Measurements from ENCODE around the gene SULT2B1. TPM values are rescaled to one million over a fixed set of nuclear protein-coding genes. Genes with fewer than 3 reads are reported as not detected.

SULT2B1 gene
- total and polyA plus RNA-seq, 2 of the 4 experiments (the other 2 are of a cell fraction) = 0.09 TPM; not detected in 1

- Histone ChIP-seq H3K4me1 (ENCODE audit: control insufficient read depth, insufficient read depth, low read length) (no peaks in the 10 kb centered on the region), H3K4me3 (ENCODE audit: insufficient read depth, low read depth, low read length) (no peak overlapping the region), H3K9ac (ENCODE audit: low read depth, low read length) (no peak overlapping the region), H3K9me1 (ENCODE audit: insufficient read depth, low read length) (no peaks in the 10 kb centered on the region), H3K27me3 (ENCODE audit: control insufficient read depth, insufficient read depth, low read length) (peaks cover 15% of the 10 kb centered on the region), H2AFZ (replicated peaks; ENCODE audit: low read length, poor library complexity) (peak overlapping the region; percentile 96), H3K4ac (ENCODE audit: low read depth, low read length) (no peak overlapping the region), H2BK15ac (ENCODE audit: low read depth, low read length) (no peak overlapping the region), H2BK5ac (ENCODE audit: low read depth, low read length, poor library complexity, severe bottlenecking) (no peak overlapping the region), H3K56ac (ENCODE audit: extremely low read depth, insufficient read depth, low read length) (no peak overlapping the region), H2BK20ac (ENCODE audit: low read depth, low read length) (no peak overlapping the region), H4K91ac (ENCODE audit: insufficient read depth, low read depth, low read length) (no peak overlapping the region), H3K9me3 (ENCODE audit: control insufficient read depth, insufficient read depth, low read length) (no peaks in the 10 kb centered on the region), H3K4me2 (ENCODE audit: low read depth, low read length) (no peak overlapping the region; the same call in 1 of the 2 replicates), H4K8ac (ENCODE audit: low read depth in 2 of 2, low read length in 2 of 2) (peak overlapping the region in 1 of 2 experiments; percentile 26; a peak in 1 of 4 replicates), H4K5ac (ENCODE audit: low read depth, low read length) (no peak overlapping the region), H2BK120ac (ENCODE audit: low read depth, low read length) (no peak overlapping the region), H3K27ac (ENCODE audit: insufficient read depth, low read length) (no peak overlapping the region), H2AK5ac (ENCODE audit: low read depth, low read length) (no peak overlapping the region), H3K36me3 (ENCODE audit: control insufficient read depth, insufficient read depth, low read length) (no peaks in the 10 kb centered on the region), H2AK9ac (replicated peaks; ENCODE audit: low read depth, low read length, poor library complexity) (peak overlapping the region; percentile 69), H4K20me1 (ENCODE audit: insufficient read depth, low read length) (no peaks in the 10 kb centered on the region), H3K18ac (ENCODE audit: low read depth, low read length) (no peak overlapping the region), H3K23ac (ENCODE audit: low read depth, low read length) (no peak overlapping the region), H3K79me1 (ENCODE audit: low read depth in 1 of 2, low read length in 2 of 2) (no peaks in the 10 kb centered on the region), H3K14ac (replicated peaks; ENCODE audit: low read depth, low read length) (no peak overlapping the region)
- WGBS, 2 experiments (ENCODE audit: extremely low coverage in 2 of 2, insufficient read length in 1 of 2) = 53% methylated on average over 7 of the region's 11 CpGs; no CpG with 5 or more reads in 1 of the 2 experiments
- BruUV-seq (replicated peaks) = no TSS peak
- POLR2A ChIA-PET (ENCODE audit: unreplicated experiment) = interaction anchor here (0.8 kb wide), 1 partner anchor 154 kb away, joined by 3 read pairs; no protein-coding TSS in a partner anchor
- dilution Hi-C loops (cut with HindIII; ENCODE audit: low sequenced_read_pairs, unreplicated experiment) = no loop called here
- intact Hi-C loops (cut with micrococcal nuclease) = loop anchor here (5.0 kb wide), 1 partner anchor 38 kb away; the partner anchor contains the start of gene SULT2B1
- CTCF ChIA-PET = interaction anchor here (0.5 kb wide), 1 partner anchor 158 kb away, joined by 3 read pairs; no protein-coding TSS in a partner anchor
- no peak for ATAC-seq (ENCODE audit: low read depth)
- in situ Hi-C loops (cut with MboI; ENCODE audit: low sequenced_read_pairs) = no loop called here
- TF ChIP-seq MAFK (IDR thresholded peaks at IDR 0.05; ENCODE audit: low read depth, low read length) (no peak), USF2 (IDR thresholded peaks at IDR 0.05; ENCODE audit: low read depth, low read length) (no peak), POLR2A (IDR thresholded peaks at IDR 0.05; ENCODE audit: low read depth, low read length) (no peak), CEBPB (IDR thresholded peaks at IDR 0.05; ENCODE audit: low read depth, low read length) (no peak), NFE2L2 (IDR thresholded peaks at IDR 0.05; ENCODE audit: low read depth, low read length) (no peak), MAZ (IDR thresholded peaks at IDR 0.05; ENCODE audit: borderline replicate concordance, low read depth, low read length) (no peak), SMC3 (IDR thresholded peaks at IDR 0.05; ENCODE audit: low read depth, low read length) (no peak), MXI1 (IDR thresholded peaks at IDR 0.05; ENCODE audit: borderline replicate concordance, low read depth, low read length) (no peak), RAD21 (IDR thresholded peaks at IDR 0.05; ENCODE audit: low read length) (no peak)
- TF ChIP-seq, protein P1, sequence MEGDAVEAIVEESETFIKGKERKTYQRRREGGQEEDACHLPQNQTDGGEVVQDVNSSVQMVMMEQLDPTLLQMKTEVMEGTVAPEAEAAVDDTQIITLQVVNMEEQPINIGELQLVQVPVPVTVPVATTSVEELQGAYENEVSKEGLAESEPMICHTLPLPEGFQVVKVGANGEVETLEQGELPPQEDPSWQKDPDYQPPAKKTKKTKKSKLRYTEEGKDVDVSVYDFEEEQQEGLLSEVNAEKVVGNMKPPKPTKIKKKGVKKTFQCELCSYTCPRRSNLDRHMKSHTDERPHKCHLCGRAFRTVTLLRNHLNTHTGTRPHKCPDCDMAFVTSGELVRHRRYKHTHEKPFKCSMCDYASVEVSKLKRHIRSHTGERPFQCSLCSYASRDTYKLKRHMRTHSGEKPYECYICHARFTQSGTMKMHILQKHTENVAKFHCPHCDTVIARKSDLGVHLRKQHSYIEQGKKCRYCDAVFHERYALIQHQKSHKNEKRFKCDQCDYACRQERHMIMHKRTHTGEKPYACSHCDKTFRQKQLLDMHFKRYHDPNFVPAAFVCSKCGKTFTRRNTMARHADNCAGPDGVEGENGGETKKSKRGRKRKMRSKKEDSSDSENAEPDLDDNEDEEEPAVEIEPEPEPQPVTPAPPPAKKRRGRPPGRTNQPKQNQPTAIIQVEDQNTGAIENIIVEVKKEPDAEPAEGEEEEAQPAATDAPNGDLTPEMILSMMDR (conservative IDR thresholded peaks at IDR 0.05; ENCODE audit: low read depth, low read length) = no peak
- no peak for DNase-seq
Observed at GRCh38 chr19:48514123-48514458, 37.9 kb upstream of the SULT2B1 start.
